ENCODE results near the gene WRAP53.
A peak's percentile ranks its signal among the peaks of the same experiment; 100 is the strongest.

The WRAP53 gene

DNA sequence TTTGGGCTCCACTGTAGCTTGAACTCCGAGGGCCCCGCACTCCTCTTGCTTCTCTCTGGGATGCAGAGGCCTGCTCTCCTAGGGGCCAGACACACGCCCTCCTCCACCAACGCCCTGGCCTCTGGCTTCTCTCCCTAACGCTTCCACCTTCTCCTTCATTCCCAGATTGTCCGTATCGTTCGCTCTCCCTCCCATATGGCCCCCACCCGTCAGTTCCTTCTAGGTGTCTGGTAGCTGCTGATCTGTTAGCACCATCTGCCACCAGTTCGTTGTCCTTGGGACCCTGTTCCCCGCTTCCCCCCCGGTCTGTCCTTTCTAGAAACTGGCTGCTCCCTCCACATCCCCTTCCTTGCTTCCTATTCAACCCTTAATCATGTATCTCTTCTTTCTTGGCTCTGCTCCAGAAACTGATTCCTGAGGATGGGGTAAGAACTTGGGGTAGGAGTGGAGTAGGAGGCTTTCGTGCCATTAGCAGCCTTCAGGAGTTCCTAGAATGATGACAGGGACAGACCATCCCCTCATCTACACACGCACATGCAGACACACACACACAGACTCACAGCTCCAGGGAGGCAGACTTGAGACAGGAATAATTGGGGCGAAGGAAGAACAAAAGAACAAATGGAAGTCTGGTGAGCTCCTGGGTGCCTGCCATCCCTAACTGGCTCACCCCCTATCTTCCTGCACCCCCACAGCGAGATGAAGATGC, 33.3 kb upstream of the WRAP53 start:
- Histone ChIP-seq H3K4me1 (ENCODE audit: control insufficient read depth, insufficient read depth, low read length) (peaks cover 16% of the 10 kb centered on the region), H3K9me3 (replicated peaks; ENCODE audit: low read length) (no peaks in the 10 kb centered on the region), H3K9ac (ENCODE audit: low read depth, low read length) (no peak overlapping the region), H3K4me3 (ENCODE audit: low read length) (no peak overlapping the region), H3K4me2 (ENCODE audit: low read length) (no peak overlapping the region), H3K27me3 (ENCODE audit: control insufficient read depth, insufficient read depth, low read length) (peaks cover 53% of the 10 kb centered on the region), H3K36me3 (ENCODE audit: insufficient read depth, low read length) (no peaks in the 10 kb centered on the region)

DNA sequence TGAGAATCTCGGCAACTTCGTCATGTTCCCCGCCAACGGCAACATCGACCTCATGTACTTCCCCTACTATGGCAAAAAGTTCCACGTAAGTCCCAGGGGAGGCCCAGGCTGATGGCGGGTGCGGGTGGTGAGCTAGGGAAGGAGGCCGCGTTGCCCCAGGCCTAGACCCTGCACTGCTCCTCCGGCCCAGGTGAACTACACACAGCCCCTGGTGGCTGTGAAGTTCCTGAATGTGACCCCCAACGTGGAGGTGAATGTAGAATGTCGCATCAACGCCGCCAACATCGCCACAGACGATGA, 32.8 kb upstream of the WRAP53 start:
- peaks cover 11% of the 10 kb centered on the region for H3K4me1 ChIP-seq (ENCODE audit: control insufficient read depth, insufficient read depth, low read length)
- H3K27me3 ChIP-seq (ENCODE audit: control insufficient read depth, insufficient read depth, low read length): peaks cover 48% of the 10 kb centered on the region
- no peak overlapping the region for H3K4me2 ChIP-seq (ENCODE audit: low read length)
- no peak overlapping the region for H3K9ac ChIP-seq (ENCODE audit: low read depth, low read length)
- no peaks in the 10 kb centered on the region for H3K36me3 ChIP-seq (ENCODE audit: insufficient read depth, low read length)
- no peak overlapping the region for H3K4me3 ChIP-seq (ENCODE audit: low read length)
- H3K9me3 ChIP-seq (replicated peaks; ENCODE audit: low read length): no peaks in the 10 kb centered on the region

DNA sequence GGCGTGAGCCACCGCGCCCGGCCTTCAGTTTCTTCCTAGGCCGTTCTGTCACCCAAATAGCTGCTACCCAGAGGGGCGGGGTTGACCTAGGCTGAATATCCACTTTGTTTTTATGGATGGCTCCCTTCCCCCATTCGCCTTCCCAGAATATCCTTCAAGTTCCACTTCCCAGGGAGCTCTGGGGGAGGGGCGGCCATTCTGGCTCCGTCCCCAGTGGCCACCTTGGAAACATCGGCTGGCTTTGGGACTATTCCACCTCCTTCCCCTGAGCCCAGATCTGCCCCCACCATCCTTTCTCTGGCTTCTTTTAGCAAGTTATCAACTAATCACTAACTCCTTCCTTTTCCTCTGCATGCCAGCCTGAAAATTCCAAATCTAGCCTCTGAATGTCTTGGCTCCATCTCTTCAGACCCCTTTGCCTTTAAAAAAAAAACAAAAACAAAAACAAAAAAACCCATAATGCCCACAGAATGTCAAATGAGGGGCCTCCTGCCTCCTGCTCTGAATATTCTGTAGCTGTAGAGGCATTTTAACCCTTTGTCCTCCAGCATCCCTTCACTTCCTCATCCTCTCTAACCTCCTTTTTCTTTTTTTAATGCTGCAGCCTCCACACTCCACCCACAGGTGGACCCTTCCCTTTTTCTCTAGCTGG, 31.2 kb upstream of the WRAP53 start:
- H3K4me2 ChIP-seq (ENCODE audit: low read length): no peak overlapping the region
- H3K4me1 ChIP-seq (ENCODE audit: control insufficient read depth, insufficient read depth, low read length): no peaks in the 10 kb centered on the region
- no peaks in the 10 kb centered on the region for H3K36me3 ChIP-seq (ENCODE audit: insufficient read depth, low read length)
- H3K4me3 ChIP-seq (ENCODE audit: low read length): no peak overlapping the region
- H3K27me3 ChIP-seq (ENCODE audit: control insufficient read depth, insufficient read depth, low read length): peaks cover 33% of the 10 kb centered on the region
- no peak overlapping the region for H3K9ac ChIP-seq (ENCODE audit: low read depth, low read length)
- no peaks in the 10 kb centered on the region for H3K9me3 ChIP-seq (replicated peaks; ENCODE audit: low read length)

DNA sequence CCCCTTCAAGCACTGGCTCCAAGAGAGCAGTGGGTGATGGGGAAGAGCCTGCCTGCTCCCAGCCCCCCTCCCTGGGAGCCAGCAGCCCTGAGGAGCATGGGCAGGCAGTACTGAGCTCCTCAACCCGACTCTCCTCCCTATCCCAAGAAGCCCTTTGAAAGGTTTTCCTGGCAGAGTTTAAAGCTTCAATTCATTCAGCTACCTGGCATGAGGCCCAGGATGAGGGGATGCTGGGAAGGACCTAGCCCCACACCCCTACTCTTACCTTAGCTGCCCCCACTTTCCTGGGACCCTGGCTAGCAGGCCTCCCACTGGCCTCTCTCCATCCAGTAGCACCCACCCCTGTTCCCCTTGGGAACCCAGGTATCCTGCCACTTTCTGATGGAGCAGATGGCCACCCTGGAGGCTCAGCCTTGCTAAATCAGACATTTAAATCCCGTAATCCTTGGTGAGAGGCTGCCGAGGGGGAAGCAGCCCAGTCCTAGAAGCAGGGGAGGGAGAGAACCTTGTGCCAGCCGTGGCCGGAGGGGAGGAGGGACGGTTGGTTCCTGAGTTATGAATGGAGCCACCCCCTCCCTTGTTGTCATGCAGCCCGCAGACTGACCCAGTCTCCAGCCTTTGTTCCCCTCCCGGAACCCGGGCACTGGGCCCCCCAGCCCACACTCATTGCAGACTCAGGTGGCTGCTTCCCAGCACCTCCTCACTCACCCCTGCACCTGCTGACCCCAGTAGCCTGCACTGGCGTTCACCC, 20.4 kb upstream of the WRAP53 start:
- no peak overlapping the region for H3K9ac ChIP-seq (ENCODE audit: low read depth, low read length)
- no peaks in the 10 kb centered on the region for H3K9me3 ChIP-seq (replicated peaks; ENCODE audit: low read length)
- H3K4me2 ChIP-seq (ENCODE audit: low read length): no peak overlapping the region
- no peaks in the 10 kb centered on the region for H3K27me3 ChIP-seq (ENCODE audit: control insufficient read depth, insufficient read depth, low read length)
- H3K36me3 ChIP-seq (ENCODE audit: insufficient read depth, low read length): peaks cover 14% of the 10 kb centered on the region
- H3K4me1 ChIP-seq (ENCODE audit: control insufficient read depth, insufficient read depth, low read length): no peaks in the 10 kb centered on the region
- no peak overlapping the region for H3K4me3 ChIP-seq (ENCODE audit: low read length)

DNA sequence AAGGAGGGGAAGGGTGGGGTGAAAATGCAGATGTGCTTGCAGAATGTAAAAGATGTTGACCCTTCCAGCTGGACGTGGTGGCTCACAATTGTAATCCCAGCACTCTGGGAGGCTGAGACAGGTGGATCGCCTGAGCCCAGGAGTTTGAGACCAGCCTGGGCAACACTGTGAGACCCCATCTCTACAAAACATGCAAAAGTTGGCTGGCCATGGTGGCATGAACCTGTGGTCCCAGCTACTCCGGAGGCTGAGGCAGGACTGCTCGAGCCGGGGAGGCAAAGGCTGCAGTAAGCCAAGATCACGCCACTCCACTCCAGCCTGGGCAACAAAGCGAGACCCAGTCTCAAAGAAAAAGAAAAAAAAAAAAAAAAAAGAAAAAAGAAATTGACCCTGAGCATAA, 19.8 kb upstream of the WRAP53 start:
- Histone ChIP-seq H3K27me3 (ENCODE audit: control insufficient read depth, insufficient read depth, low read length) (no peaks in the 10 kb centered on the region), H3K9me3 (replicated peaks; ENCODE audit: low read length) (peaks cover 3% of the 10 kb centered on the region), H3K9ac (ENCODE audit: low read depth, low read length) (no peak overlapping the region), H3K4me3 (ENCODE audit: low read length) (no peak overlapping the region), H3K4me2 (ENCODE audit: low read length) (no peak overlapping the region), H3K36me3 (ENCODE audit: insufficient read depth, low read length) (peaks cover 20% of the 10 kb centered on the region), H3K4me1 (ENCODE audit: control insufficient read depth, insufficient read depth, low read length) (no peaks in the 10 kb centered on the region)

DNA sequence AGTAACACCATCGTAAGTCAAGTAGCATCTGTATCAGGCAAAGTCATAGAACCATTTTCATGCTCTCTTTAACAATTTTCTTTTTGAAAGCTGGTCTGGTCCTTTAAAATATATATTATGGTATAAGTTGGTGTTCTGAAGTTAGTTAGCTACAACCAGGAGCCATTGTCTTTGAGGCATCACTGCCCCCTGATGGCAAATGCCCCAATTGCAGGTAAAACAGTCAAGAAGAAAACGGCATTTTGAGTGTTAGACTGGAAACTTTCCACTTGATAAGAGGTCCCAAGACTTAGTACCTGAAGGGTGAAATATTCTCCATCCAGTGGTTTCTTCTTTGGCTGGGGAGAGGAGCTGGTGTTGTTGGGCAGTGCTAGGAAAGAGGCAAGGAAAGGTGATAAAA, 15.0 kb upstream of the WRAP53 start:
- no peak overlapping the region for H3K4me2 ChIP-seq (ENCODE audit: low read length)
- H3K36me3 ChIP-seq (ENCODE audit: insufficient read depth, low read length): peaks cover 38% of the 10 kb centered on the region
- H3K4me3 ChIP-seq (ENCODE audit: low read length): no peak overlapping the region
- no peak overlapping the region for H3K9ac ChIP-seq (ENCODE audit: low read depth, low read length)
- H3K4me1 ChIP-seq (ENCODE audit: control insufficient read depth, insufficient read depth, low read length): no peaks in the 10 kb centered on the region
- H3K9me3 ChIP-seq (replicated peaks; ENCODE audit: low read length): peaks cover 4% of the 10 kb centered on the region
- H3K27me3 ChIP-seq (ENCODE audit: control insufficient read depth, insufficient read depth, low read length): no peaks in the 10 kb centered on the region

DNA sequence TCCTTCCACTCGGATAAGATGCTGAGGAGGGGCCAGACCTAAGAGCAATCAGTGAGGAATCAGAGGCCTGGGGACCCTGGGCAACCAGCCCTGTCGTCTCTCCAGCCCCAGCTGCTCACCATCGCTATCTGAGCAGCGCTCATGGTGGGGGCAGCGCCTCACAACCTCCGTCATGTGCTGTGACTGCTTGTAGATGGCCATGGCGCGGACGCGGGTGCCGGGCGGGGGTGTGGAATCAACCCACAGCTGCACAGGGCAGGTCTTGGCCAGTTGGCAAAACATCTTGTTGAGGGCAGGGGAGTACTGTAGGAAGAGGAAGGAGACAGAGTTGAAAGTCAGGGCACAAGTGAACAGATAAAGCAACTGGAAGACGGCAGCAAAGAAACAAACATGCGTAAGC, 13.3 kb upstream of the WRAP53 start:
- no peak overlapping the region for H3K4me3 ChIP-seq (ENCODE audit: low read length)
- H3K4me1 ChIP-seq (ENCODE audit: control insufficient read depth, insufficient read depth, low read length): no peaks in the 10 kb centered on the region
- H3K9ac ChIP-seq (ENCODE audit: low read depth, low read length): no peak overlapping the region
- peaks cover 38% of the 10 kb centered on the region for H3K36me3 ChIP-seq (ENCODE audit: insufficient read depth, low read length)
- H3K9me3 ChIP-seq (replicated peaks; ENCODE audit: low read length): peaks cover 4% of the 10 kb centered on the region
- no peaks in the 10 kb centered on the region for H3K27me3 ChIP-seq (ENCODE audit: control insufficient read depth, insufficient read depth, low read length)
- H3K4me2 ChIP-seq (ENCODE audit: low read length): no peak overlapping the region

DNA sequence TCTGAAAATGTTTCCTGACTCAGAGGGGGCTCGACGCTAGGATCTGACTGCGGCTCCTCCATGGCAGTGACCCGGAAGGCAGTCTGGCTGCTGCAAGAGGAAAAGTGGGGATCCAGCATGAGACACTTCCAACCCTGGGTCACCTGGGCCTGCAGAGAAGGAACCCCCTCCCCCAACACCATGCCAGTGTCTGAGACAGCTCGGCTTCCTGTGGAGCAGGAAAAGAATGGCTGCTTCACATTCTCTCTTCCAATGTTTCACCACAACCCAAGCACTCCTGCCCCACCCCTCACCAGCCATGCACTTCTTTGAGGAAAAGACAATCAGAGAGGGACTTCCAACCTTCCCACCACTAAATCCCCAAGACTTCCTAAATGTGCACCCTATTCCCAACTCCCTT, 11.7 kb upstream of the WRAP53 start:
- Histone ChIP-seq H3K36me3 (ENCODE audit: insufficient read depth, low read length) (peaks cover 30% of the 10 kb centered on the region), H3K4me3 (ENCODE audit: low read length) (no peak overlapping the region), H3K9ac (ENCODE audit: low read depth, low read length) (no peak overlapping the region), H3K27me3 (ENCODE audit: control insufficient read depth, insufficient read depth, low read length) (no peaks in the 10 kb centered on the region), H3K9me3 (replicated peaks; ENCODE audit: low read length) (peaks cover 4% of the 10 kb centered on the region), H3K4me2 (ENCODE audit: low read length) (no peak overlapping the region), H3K4me1 (ENCODE audit: control insufficient read depth, insufficient read depth, low read length) (no peaks in the 10 kb centered on the region)

DNA sequence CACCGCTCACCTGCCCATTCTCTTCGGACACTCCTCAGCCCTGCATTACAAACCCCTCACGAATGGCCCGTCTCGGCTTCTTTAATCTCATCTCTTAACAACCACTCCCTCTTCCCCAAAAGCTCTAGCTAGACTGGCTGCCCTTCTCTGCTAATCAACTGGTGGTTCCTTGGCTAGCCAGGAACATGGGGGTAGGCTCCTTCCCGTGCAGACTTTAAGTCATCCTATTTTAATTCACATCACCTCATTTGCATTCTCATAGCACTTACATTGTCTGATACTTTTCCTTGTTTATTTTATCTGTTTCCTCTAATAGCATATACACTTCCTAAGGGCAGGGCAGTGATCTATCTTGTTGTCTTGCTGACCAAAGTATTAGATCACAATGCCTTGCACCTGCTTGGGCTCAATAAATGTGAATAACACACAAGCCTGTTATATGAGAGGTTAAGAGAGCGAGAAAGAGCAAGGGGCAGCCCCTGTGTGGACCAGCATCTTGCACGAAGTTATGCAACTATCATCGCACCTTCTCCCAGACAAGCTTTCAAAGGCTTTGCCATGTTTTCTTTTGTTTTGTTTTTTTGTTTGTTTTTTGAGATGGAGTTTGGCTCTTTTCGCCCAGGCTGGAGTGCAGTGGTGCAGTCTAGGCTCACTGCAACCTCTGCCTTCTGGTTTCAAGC, 10.7 kb upstream of the WRAP53 start:
- Histone ChIP-seq H3K4me1 (ENCODE audit: control insufficient read depth, insufficient read depth, low read length) (no peaks in the 10 kb centered on the region), H3K36me3 (ENCODE audit: insufficient read depth, low read length) (peaks cover 26% of the 10 kb centered on the region), H3K9me3 (replicated peaks; ENCODE audit: low read length) (peaks cover 4% of the 10 kb centered on the region), H3K4me3 (ENCODE audit: low read length) (no peak overlapping the region), H3K9ac (ENCODE audit: low read depth, low read length) (no peak overlapping the region), H3K27me3 (ENCODE audit: control insufficient read depth, insufficient read depth, low read length) (no peaks in the 10 kb centered on the region), H3K4me2 (ENCODE audit: low read length) (no peak overlapping the region)

DNA sequence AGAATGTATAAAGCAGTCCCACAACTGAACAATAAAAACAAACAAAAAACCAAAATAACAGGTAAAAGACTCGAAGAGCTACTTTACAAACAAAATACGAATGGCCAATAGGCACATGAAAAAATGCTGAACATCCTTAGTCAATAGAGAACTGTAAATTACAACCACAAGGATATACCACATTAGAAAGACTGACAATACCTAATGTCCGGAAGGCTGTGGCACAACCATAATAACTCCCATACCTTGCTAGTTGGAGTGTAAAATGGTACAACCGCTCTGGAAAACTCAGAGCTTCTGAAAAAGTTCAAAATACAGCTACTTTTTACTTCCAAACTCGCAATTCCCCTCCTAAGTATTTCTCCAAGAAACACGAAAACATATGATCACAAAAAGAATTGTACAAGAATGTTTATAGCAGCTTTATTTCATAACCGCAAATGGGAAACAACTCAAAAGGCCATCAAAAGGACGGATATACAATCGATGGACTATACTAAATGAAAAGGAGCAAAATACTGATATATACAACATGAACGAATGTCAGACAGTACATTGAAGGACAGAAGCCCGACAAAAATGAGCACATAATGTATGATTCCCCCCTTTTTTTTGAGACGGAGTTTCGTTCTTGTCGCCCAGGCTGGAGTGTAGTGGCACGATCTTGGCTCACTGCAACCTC, 3.3 kb upstream of the WRAP53 start:
- peak overlapping the region; percentile 93 for H3K4me2 ChIP-seq (ENCODE audit: low read length)
- peak overlapping the region; percentile 99 for H3K9ac ChIP-seq (ENCODE audit: low read depth, low read length)
- H3K36me3 ChIP-seq (ENCODE audit: insufficient read depth, low read length): no peaks in the 10 kb centered on the region
- H3K4me1 ChIP-seq (ENCODE audit: control insufficient read depth, insufficient read depth, low read length): peaks cover 15% of the 10 kb centered on the region
- peak overlapping the region; percentile 93 for H3K4me3 ChIP-seq (ENCODE audit: low read length)
- no peaks in the 10 kb centered on the region for H3K9me3 ChIP-seq (replicated peaks; ENCODE audit: low read length)
- no peaks in the 10 kb centered on the region for H3K27me3 ChIP-seq (ENCODE audit: control insufficient read depth, insufficient read depth, low read length)

All from skeletal muscle satellite cell (primary cell).